Body of pancreas (tissue), 4 donors: ENCODE results near the gene EMX1. TPM values are rescaled to one million over a fixed set of nuclear protein-coding genes. Genes with fewer than 3 reads are reported as not detected.
A peak's percentile ranks its signal among the peaks of the same experiment; 100 is the strongest.

Experiments used
- ATAC-seq: fragments of 150-250 bp; one replicate; pipeline ENCODE4 v1.9.1; 2016
- DNase-seq, 4 donors: peaks; one replicate each; pipeline ENCODE4 v3.0.0-alpha.2; 2019
- H3K27ac ChIP-seq, 4 donors: fragments of 200-600 bp; sonication (generic); 1 replicate in 3 of 4; 2 replicates in 1 of 4; pipeline versions ENCODE4 v1.5.1 to v1.6.1; 2016 to 2019; ENCODE audit warnings: mild to moderate bottlenecking in 1 of 4, mixed read lengths in 1 of 4, moderate library complexity in 1 of 4
- H3K27me3 ChIP-seq, 2 donors: fragments of 200-600 bp; sonication (generic); one replicate each; pipeline ENCODE4 v1.6.0; 2016; ENCODE audit warnings: mild to moderate bottlenecking in 1 of 2
- H3K36me3 ChIP-seq, 2 donors: fragments of 200-600 bp; sonication (generic); replicated peaks in 1 of 2; 2 replicates each; pipeline ENCODE4 v1.5.1; 2016; ENCODE audit warnings: low read depth in 2 of 2; ENCODE audit not compliant: insufficient read depth in 1 of 2
- H3K4me1 ChIP-seq: fragments of 200-600 bp; sonication (generic); one replicate; pipeline ENCODE4 v1.6.0; 2016
- H3K4me3 ChIP-seq, 2 donors: fragments of 200-600 bp; sonication (generic); 1 replicate in 1 of 2; 2 replicates in 1 of 2; pipeline ENCODE4 v1.5.1; 2016 to 2019
- H3K9me3 ChIP-seq, 3 donors: fragments of 200-600 bp; sonication (generic); 1 replicate in 2 of 3; 2 replicates in 1 of 3; pipeline ENCODE4 v1.5.1; 2016
- CTCF ChIP-seq, 7 experiments: fragments of 450-650 bp in 4 of 7; fragments of 200-600 bp in 3 of 7; sonication (generic) in 3 of 7; IDR thresholded peaks; one replicate each; pipeline ENCODE4 v1.5.1; 2016 to 2019; ENCODE audit warnings: antibody characterized with exemption in 7 of 7
- POLR2A ChIP-seq, 3 donors: fragments of 450-650 bp; IDR thresholded peaks; one replicate each; pipeline ENCODE4 v1.6.1; 2016; ENCODE audit warnings: antibody characterized with exemption in 3 of 3, mild to moderate bottlenecking in 2 of 3
- WGBS, 2 donors: methylation state at CpG; one replicate each; pipeline ENCODE4 v1.1.5; 2017; 5-methylcytosine and 5-hydroxymethylcytosine counted together
- intact Hi-C: fragments of 100-400 bp; cut with DNase I; formaldehyde crosslinking; loops from one replicate; pipeline ENCODE4 v1.15.1; 2023
- total RNA-seq, 2 donors: library from RNA; depleted of rRNA; stranded (reverse); fragments of >200 nt; gene quantifications; one replicate each; pipeline ENCODE4 v1.1.0, GENCODE V29; 2016

The EMX1 gene
- total RNA-seq, 2 donors from 2014 or later = 0.26 to 0.33 TPM

- intact Hi-C loops = loop anchor here (5.0 kb wide), 1 partner anchor 37 kb away; the partner anchor contains the start of gene SPR
- ATAC-seq (peak; percentile 41), DNase-seq (peak in 2 of 4 donors; percentile 15 to 17)
- H3K4me1 ChIP-seq = peaks cover 24% of the 10 kb centered on the region
- H3K36me3 ChIP-seq = no peaks in the 10 kb centered on the region
- 4 to 16% methylated on average over 9 to 61 of the region's 61 CpGs for WGBS, 2 donors
- peaks cover 7 to 41% of the 10 kb centered on the region in 2 donors for H3K27me3 ChIP-seq
- no peak overlapping the region for H3K27ac ChIP-seq
- no peak overlapping the region for H3K4me3 ChIP-seq
- H3K9me3 ChIP-seq = no peaks in the 10 kb centered on the region
- TF ChIP-seq CTCF (IDR thresholded peaks at IDR 0.05) = no peak
- no peak for TF ChIP-seq POLR2A (IDR thresholded peaks at IDR 0.05)
These were observed 7.3 kb downstream of the EMX1 start for GRCh38 chr2:72924353-72925240.

- H3K27me3 ChIP-seq = peaks cover 7 to 34% of the 10 kb centered on the region in 2 donors
- WGBS, 2 donors = 10 to 12% methylated on average over 26 of the region's 26 CpGs
These were observed 8.1 kb downstream of the EMX1 start for GRCh38 chr2:72925328-72925943.

GRCh38 chr2:72926368-72926767 lies 9.0 kb downstream of the EMX1 start:
- H3K4me3 ChIP-seq = no peak overlapping the region
- DNase-seq (no peak), ATAC-seq (no peak)
- TF ChIP-seq POLR2A (IDR thresholded peaks at IDR 0.05) (no peak), CTCF (IDR thresholded peaks at IDR 0.05) (no peak)
- no peaks in the 10 kb centered on the region for H3K36me3 ChIP-seq
- H3K27me3 ChIP-seq = peaks cover 7 to 26% of the 10 kb centered on the region in 2 donors
- peaks cover 13% of the 10 kb centered on the region for H3K4me1 ChIP-seq
- no peak overlapping the region for H3K27ac ChIP-seq
- no peaks in the 10 kb centered on the region for H3K9me3 ChIP-seq
- WGBS, 2 donors = 22 to 24% methylated on average over 4 of the region's 4 CpGs
- intact Hi-C loops = no loop called here

More at GRCh38 chr2:72925328-72925943, 8.1 kb downstream of the EMX1 start:
- ATAC-seq (no peak), DNase-seq (peak in 2 of 4 donors; percentile 4 to 9)
- intact Hi-C loops = no loop called here
- Histone ChIP-seq H3K27ac (no peak overlapping the region), H3K9me3 (no peaks in the 10 kb centered on the region), H3K36me3 (no peaks in the 10 kb centered on the region), H3K4me1 (peaks cover 16% of the 10 kb centered on the region), H3K4me3 (no peak overlapping the region)
- TF ChIP-seq POLR2A (IDR thresholded peaks at IDR 0.05) (no peak), CTCF (IDR thresholded peaks at IDR 0.05) (no peak)

GRCh38 chr2:72926811-72927465 lies 9.6 kb downstream of the EMX1 start:
- no peak for DNase-seq
- Histone ChIP-seq H3K4me1 (peaks cover 13% of the 10 kb centered on the region), H3K27ac (no peak overlapping the region), H3K36me3 (no peaks in the 10 kb centered on the region), H3K9me3 (no peaks in the 10 kb centered on the region), H3K4me3 (no peak overlapping the region), H3K27me3 (peaks cover 7 to 26% of the 10 kb centered on the region in 2 donors)
- 59 to 70% methylated on average over 6 of the region's 6 CpGs for WGBS, 2 donors
- intact Hi-C loops = no loop called here
- TF ChIP-seq CTCF (IDR thresholded peaks at IDR 0.05) (no peak), POLR2A (IDR thresholded peaks at IDR 0.05) (no peak)
- ATAC-seq = no peak
